Fibroblast of lung (primary cell): ENCODE results near the gene ARHGAP28.

Experiments
- EZH2 ChIP-seq: IDR thresholded peaks from 2 replicates; pipeline ENCODE4 v1.5.1; 2012; ENCODE audit warnings: low read length, control low read depth, mild to moderate bottlenecking; ENCODE audit errors: missing control alignments
- TF ChIP-seq, protein P1 (sequence below), 2 donors: IDR thresholded peaks in 1 of 2; conservative IDR thresholded peaks in 1 of 2; 1 replicate in 1 of 2; 2 replicates in 1 of 2; pipeline ENCODE4 v1.5.1; 2011 to 2012; ENCODE audit warnings: low read length in 2 of 2, control low read depth in 1 of 2, inconsistent platforms in 1 of 2, low read depth in 1 of 2, mild to moderate bottlenecking in 1 of 2

DNA sequence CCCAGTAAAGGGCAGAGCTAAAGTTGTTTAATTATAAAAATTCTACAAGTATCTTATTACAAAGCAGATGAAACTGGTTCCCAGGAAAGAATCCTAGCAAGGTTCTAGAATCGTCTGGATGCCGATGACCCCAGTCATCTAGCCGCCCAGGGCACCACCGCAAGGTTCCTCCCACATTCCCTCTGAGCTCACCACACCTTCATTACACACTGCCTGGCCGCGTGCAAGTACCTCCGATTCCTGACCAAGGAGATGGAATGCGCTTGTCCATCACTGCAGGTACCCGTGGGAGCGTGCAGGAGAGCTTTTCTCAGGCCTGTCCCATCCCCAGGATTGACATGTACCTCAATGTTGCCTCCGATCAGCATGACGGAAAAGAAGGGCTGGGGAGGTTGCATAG lies 229.6 kb downstream of the ARHGAP28 start:
- TF ChIP-seq, protein P1, sequence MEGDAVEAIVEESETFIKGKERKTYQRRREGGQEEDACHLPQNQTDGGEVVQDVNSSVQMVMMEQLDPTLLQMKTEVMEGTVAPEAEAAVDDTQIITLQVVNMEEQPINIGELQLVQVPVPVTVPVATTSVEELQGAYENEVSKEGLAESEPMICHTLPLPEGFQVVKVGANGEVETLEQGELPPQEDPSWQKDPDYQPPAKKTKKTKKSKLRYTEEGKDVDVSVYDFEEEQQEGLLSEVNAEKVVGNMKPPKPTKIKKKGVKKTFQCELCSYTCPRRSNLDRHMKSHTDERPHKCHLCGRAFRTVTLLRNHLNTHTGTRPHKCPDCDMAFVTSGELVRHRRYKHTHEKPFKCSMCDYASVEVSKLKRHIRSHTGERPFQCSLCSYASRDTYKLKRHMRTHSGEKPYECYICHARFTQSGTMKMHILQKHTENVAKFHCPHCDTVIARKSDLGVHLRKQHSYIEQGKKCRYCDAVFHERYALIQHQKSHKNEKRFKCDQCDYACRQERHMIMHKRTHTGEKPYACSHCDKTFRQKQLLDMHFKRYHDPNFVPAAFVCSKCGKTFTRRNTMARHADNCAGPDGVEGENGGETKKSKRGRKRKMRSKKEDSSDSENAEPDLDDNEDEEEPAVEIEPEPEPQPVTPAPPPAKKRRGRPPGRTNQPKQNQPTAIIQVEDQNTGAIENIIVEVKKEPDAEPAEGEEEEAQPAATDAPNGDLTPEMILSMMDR (conservative IDR thresholded peaks at IDR 0.05 in 1 of 2, IDR thresholded peaks at IDR 0.05 in 1 of 2; ENCODE audit: low read depth in 1 of 2, low read length in 2 of 2) = no peak
- TF ChIP-seq EZH2 = no peak
